HCT116 (cell line): Measurements from ENCODE around the gene TYROBP. TPM values are rescaled to one million over a fixed set of nuclear protein-coding genes. Genes with fewer than 3 reads are reported as not detected.
A peak's percentile ranks its signal among the peaks of the same experiment; 100 is the strongest.

Experiments used
- ATAC-seq: fragments of 200-7000 bp; cut with Tn5 transposase; 2 replicates; pipeline ENCODE4 v1.9.1; 2020; ENCODE audit warnings: mild to moderate bottlenecking, moderate library complexity
- BruUV-seq: library from RNA; stranded (reverse); fragments of 400-500 nt; replicated peaks from 2 replicates; lab custom pipeline; 2021; lab: Mats Ljungman, UMichigan
- CTCF ChIA-PET: fragments of 300-600 bp; sonication (Branson Sonifier 250); formaldehyde crosslinking; loops from one replicate; lab custom pipeline; 2021; ENCODE audit warnings: antibody characterized with exemption; lab: Charles Lee
- POLR2A ChIA-PET: fragments of 300-600, 350-600 bp; sonication (Branson Sonifier 250); formaldehyde crosslinking; loops from one replicate; lab custom pipeline; 2021; ENCODE audit warnings: antibody characterized with exemption; lab: Charles Lee
- RAD21 ChIA-PET, 2 experiments: fragments of 300-600 bp; sonication (Branson Sonifier 250); formaldehyde crosslinking; loops; one replicate each; lab custom pipeline; 2023; ENCODE audit warnings: low total read pairs in 2 of 2; ENCODE audit not compliant: uncharacterized antibody in 2 of 2, unreplicated experiment in 2 of 2, low non-redundant PET in 1 of 2; lab: Charles Lee
- DNase-seq: peaks from one replicate; pipeline ENCODE4 v3.0.0-alpha.2; 2010; ENCODE audit warnings: low read depth, low spot score
- H2AFZ ChIP-seq: fragments of 200-600 bp; shearing (Covaris generic), sonication (generic); 2 replicates; pipeline ENCODE4 v1.6.1; 2017; ENCODE audit warnings: low read depth, mixed run types, mixed read lengths, antibody characterized with exemption, low read length; ENCODE audit not compliant: poor library complexity, severe bottlenecking
- H3K27ac ChIP-seq: 2 replicates; pipeline ENCODE4 v1.5.1; 2012; ENCODE audit warnings: low read depth, low read length
- H3K27me3 ChIP-seq: fragments of 200-600 bp; sonication (generic); 2 replicates; pipeline ENCODE4 v1.6.1; 2016; ENCODE audit warnings: mixed run types, low read length, mixed read lengths; ENCODE audit not compliant: insufficient read depth
- H3K36me3 ChIP-seq, 2 experiments: fragments of 200-500 bp in 1 of 2; fragments of 200-600 bp in 1 of 2; sonication (Bioruptor generic) in 1 of 2; sonication (generic) in 1 of 2; 2 replicates each; pipeline versions ENCODE4 v1.5.1 to v1.6.1; 2014 to 2016; ENCODE audit warnings: low read length in 2 of 2, inconsistent platforms in 1 of 2, mixed read lengths in 1 of 2, mixed run types in 1 of 2; ENCODE audit not compliant: insufficient read depth in 2 of 2, control insufficient read depth in 1 of 2
- H3K4me1 ChIP-seq, 2 experiments: fragments of 200-600 bp in 1 of 2; sonication (generic) in 1 of 2; 2 replicates each; pipeline versions ENCODE4 v1.5.1 to v1.6.1; 2012 to 2017; ENCODE audit warnings: low read length in 2 of 2, inconsistent platforms in 1 of 2, mild to moderate bottlenecking in 1 of 2, mixed read lengths in 1 of 2, mixed run types in 1 of 2, moderate library complexity in 1 of 2; ENCODE audit not compliant: insufficient read depth in 2 of 2, control insufficient read depth in 1 of 2
- H3K4me2 ChIP-seq: fragments of 200-600 bp; sonication (generic); 2 replicates; pipeline ENCODE4 v1.6.1; 2017; ENCODE audit warnings: mixed run types, low read length, mixed read lengths
- H3K4me3 ChIP-seq, 2 experiments: fragments of 200-600 bp in 1 of 2; sonication (generic) in 1 of 2; replicated peaks in 1 of 2; 2 replicates each; pipeline ENCODE4 v1.5.1; 2011 to 2016; ENCODE audit warnings: low read length in 2 of 2, control low read depth in 1 of 2, low read depth in 1 of 2, mild to moderate bottlenecking in 1 of 2, mixed read lengths in 1 of 2, mixed run types in 1 of 2
- H3K79me2 ChIP-seq: fragments of 200-600 bp; sonication (generic); 2 replicates; pipeline ENCODE4 v1.6.1; 2017; ENCODE audit warnings: mild to moderate bottlenecking, mixed run types, low read length, moderate library complexity, mixed read lengths; ENCODE audit not compliant: insufficient read depth
- H3K9ac ChIP-seq: fragments of 200-600 bp; sonication (generic); 2 replicates; pipeline ENCODE4 v1.6.1; 2016; ENCODE audit warnings: low read length, mixed read lengths
- H3K9me2 ChIP-seq: fragments of 200-600 bp; sonication (generic), shearing (Covaris generic); 2 replicates; pipeline ENCODE4 v1.6.1; 2017; ENCODE audit warnings: mixed run types, mild to moderate bottlenecking, moderate library complexity; ENCODE audit not compliant: insufficient read depth
- H3K9me3 ChIP-seq, 2 experiments: fragments of 200-500 bp in 1 of 2; fragments of 200-600 bp in 1 of 2; sonication (Bioruptor generic) in 1 of 2; sonication (generic) in 1 of 2; 2 replicates each; pipeline ENCODE4 v1.6.1; 2014 to 2017; ENCODE audit warnings: low read length in 2 of 2, mixed read lengths in 2 of 2, inconsistent platforms in 1 of 2, low read depth in 1 of 2, mild to moderate bottlenecking in 1 of 2, mixed run types in 1 of 2, moderate library complexity in 1 of 2; ENCODE audit not compliant: control insufficient read depth in 1 of 2, insufficient read depth in 1 of 2
- H4K20me1 ChIP-seq: fragments of 200-600 bp; sonication (generic), shearing (Covaris generic); 2 replicates; pipeline ENCODE4 v1.6.1; 2017; ENCODE audit warnings: mixed run types, mild to moderate bottlenecking, moderate library complexity; ENCODE audit not compliant: insufficient read depth
- EGR1 ChIP-seq: IDR thresholded peaks from 2 replicates; pipeline ENCODE4 v1.6.1; 2012; ENCODE audit warnings: low read depth
- EZH2phosphoT487 ChIP-seq: fragments of 200-600 bp; IDR thresholded peaks from 2 replicates; pipeline ENCODE4 v1.6.1; 2018; ENCODE audit warnings: antibody characterized with exemption, borderline replicate concordance
- FOSL1 ChIP-seq: IDR thresholded peaks from 2 replicates; pipeline ENCODE4 v1.6.1; 2012; ENCODE audit warnings: low read depth
- JUND ChIP-seq: IDR thresholded peaks from 2 replicates; pipeline ENCODE4 v1.6.1; 2012
- POLR2A ChIP-seq: IDR thresholded peaks from 2 replicates; pipeline ENCODE4 v1.7.0; 2011; ENCODE audit warnings: borderline replicate concordance; ENCODE audit not compliant: insufficient read depth, insufficient read length; ENCODE audit errors: extremely low read depth
- RAD21 ChIP-seq: IDR thresholded peaks from 2 replicates; pipeline ENCODE4 v1.6.1; 2012; ENCODE audit warnings: low read depth, mild to moderate bottlenecking
- SP1 ChIP-seq: IDR thresholded peaks from 2 replicates; pipeline ENCODE4 v1.6.1; 2012; ENCODE audit warnings: low read depth
- SRF ChIP-seq: IDR thresholded peaks from 2 replicates; pipeline ENCODE4 v1.6.1; 2012; ENCODE audit warnings: low read depth
- YY1 ChIP-seq: IDR thresholded peaks from 2 replicates; pipeline ENCODE4 v1.6.1; 2011; ENCODE audit warnings: low read length, low read depth, moderate library complexity, mild to moderate bottlenecking; ENCODE audit not compliant: insufficient replicate concordance; ENCODE audit errors: extremely low read depth
- ZNF274 ChIP-seq: fragments of 200-500 bp; sonication (Bioruptor generic); IDR thresholded peaks from 2 replicates; pipeline ENCODE4 v1.6.1; 2014; ENCODE audit warnings: mild to moderate bottlenecking, low read depth, low read length, inconsistent platforms
- intact Hi-C: fragments of 100-400 bp; cut with micrococcal nuclease; formaldehyde crosslinking; loops from 2 replicates; pipeline ENCODE4 v1.10.0; 2022
- total RNA-seq: library from RNA; stranded (reverse); gene quantifications from one replicate; pipeline ENCODE4 v1.2.1, GENCODE V29; 2021; ENCODE audit not compliant: unreplicated experiment
- TF ChIP-seq, protein P1 (sequence below): IDR thresholded peaks from 2 replicates; pipeline ENCODE4 v1.6.1; 2012
- TF ChIP-seq, protein P2 (sequence below), 3 experiments: fragments of 200-600 bp in 1 of 3; sonication (generic) in 1 of 3; IDR thresholded peaks in 2 of 3; conservative IDR thresholded peaks in 1 of 3; 2 replicates each; pipeline ENCODE4 v1.5.1; 2012 to 2017; ENCODE audit warnings: low read depth in 2 of 3, low read length in 2 of 3, antibody characterized with exemption in 1 of 3, borderline replicate concordance in 1 of 3, control low read depth in 1 of 3, mild to moderate bottlenecking in 1 of 3, mixed read lengths in 1 of 3, mixed run types in 1 of 3, moderate library complexity in 1 of 3; ENCODE audit not compliant: insufficient read depth in 1 of 3
- TF ChIP-seq, protein P3 (sequence below): IDR thresholded peaks from 2 replicates; pipeline ENCODE4 v1.6.1; 2012

Gene TYROBP
- total RNA-seq, 1 experiment from 2014 or later = 0.49 TPM

DNA sequence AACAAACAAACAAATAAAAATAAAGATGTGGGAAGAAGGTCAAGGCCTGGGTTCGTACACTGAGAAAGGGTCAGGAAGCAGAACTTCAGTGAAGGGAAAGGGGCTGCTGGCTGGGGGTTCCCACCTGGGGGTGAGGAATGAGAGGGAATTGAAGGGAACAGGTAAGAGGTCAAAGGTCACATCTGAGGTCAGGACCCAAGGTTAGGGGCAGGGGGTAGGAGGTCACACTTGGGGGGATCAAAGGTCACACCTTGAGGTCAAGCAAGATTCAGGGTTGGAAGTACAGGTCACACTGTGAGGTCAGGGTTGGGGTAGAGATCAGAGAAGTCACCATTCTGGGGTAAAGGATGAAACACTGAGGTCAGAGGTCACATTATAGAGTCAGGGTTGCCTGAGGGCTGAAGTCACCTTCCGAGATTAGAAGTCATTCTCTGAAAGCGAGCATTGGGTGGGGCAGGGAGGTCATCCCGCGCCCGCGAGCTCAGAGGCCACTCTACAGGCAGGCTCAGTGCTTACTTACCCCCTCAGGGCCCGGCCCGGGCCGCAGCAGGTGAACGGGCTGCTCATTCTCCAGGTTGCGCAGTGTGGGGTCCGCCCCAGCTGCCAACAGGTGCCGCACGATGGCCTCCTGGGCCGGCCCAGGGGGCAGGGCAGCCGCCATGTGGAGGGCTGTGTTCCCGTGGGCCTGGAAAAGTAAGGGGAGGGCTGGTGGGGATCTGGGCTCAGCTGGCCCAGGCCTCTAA lies 18.6 kb downstream of the TYROBP start:
- Histone ChIP-seq H3K4me1 (no peaks in the 10 kb centered on the region), H4K20me1 (no peaks in the 10 kb centered on the region), H3K4me2 (no peak overlapping the region), H3K27me3 (no peaks in the 10 kb centered on the region), H3K36me3 (peaks cover 24 to 40% of the 10 kb centered on the region in 2 experiments; a peak in 3 of 4 replicates)
- intact Hi-C loops = loop anchor here (10.0 kb wide), 1 partner anchor 165 kb away; the partner anchor contains the start of genes THAP8 and WDR62
- ATAC-seq = peak; percentile 34; the same call in 1 of the 2 replicates
- POLR2A ChIA-PET = no interaction called here
- no TSS peak for BruUV-seq
- TF ChIP-seq SP1 = no peak
- no peak for TF ChIP-seq SRF
- TF ChIP-seq EZH2phosphoT487 = no peak
- no peak for TF ChIP-seq POLR2A
- TF ChIP-seq, protein P1, sequence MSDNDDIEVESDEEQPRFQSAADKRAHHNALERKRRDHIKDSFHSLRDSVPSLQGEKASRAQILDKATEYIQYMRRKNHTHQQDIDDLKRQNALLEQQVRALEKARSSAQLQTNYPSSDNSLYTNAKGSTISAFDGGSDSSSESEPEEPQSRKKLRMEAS = no peak
- TF ChIP-seq YY1 = no peak
- TF ChIP-seq, all 23 proteins: peak for 0
- Histone ChIP-seq H2AFZ (no peak overlapping the region), H3K9me3 (no peaks in the 10 kb centered on the region), H3K9me2 (no peaks in the 10 kb centered on the region), H3K79me2 (no peaks in the 10 kb centered on the region), H3K27ac (no peak overlapping the region), H3K4me3 (no peak overlapping the region), H3K9ac (no peak overlapping the region)
- ChIA-PET CTCF (interaction anchor here (1.4 kb wide), 1 partner anchor 43 kb away, joined by 3 read pairs; no protein-coding TSS in a partner anchor), RAD21 (no interaction called here)
- no peak for DNase-seq

DNA sequence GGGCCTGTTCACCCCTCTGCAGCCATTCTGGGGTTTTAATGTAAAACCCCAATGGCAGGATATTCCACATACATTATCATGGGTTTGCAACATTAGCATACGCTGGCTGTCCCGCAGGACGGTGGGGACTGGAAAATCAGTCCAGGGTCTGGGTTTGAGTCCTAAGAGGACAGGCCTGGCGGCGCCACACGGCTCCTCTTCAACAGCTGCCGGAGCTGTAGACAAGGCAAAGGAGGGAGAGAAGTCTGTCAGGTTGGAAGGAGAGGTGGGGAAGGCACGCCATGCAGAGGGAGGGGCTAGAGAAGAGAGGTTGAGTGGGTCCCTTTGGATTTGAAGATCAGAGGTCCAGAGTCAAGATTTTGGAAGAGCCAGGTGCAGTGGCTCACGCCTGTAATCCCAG lies 19.7 kb downstream of the TYROBP start:
- RAD21 ChIA-PET = no interaction called here
- BruUV-seq = no TSS peak
- H3K4me3 ChIP-seq = no peak overlapping the region
- no peaks in the 10 kb centered on the region for H3K27me3 ChIP-seq
- no peaks in the 10 kb centered on the region for H3K79me2 ChIP-seq
- no peak overlapping the region for H2AFZ ChIP-seq
- no peaks in the 10 kb centered on the region for H3K4me1 ChIP-seq
- no peak overlapping the region for H3K9ac ChIP-seq
- no peaks in the 10 kb centered on the region for H3K9me2 ChIP-seq
- CTCF ChIA-PET = interaction anchor here (1.4 kb wide), 1 partner anchor 44 kb away, joined by 3 read pairs; no protein-coding TSS in a partner anchor
- POLR2A ChIA-PET = no interaction called here
- H3K9me3 ChIP-seq = no peaks in the 10 kb centered on the region
- no peak overlapping the region for H3K27ac ChIP-seq
- ATAC-seq = no peak
- no peaks in the 10 kb centered on the region for H4K20me1 ChIP-seq
- H3K4me2 ChIP-seq = no peak overlapping the region
- H3K36me3 ChIP-seq = peaks cover 24 to 40% of the 10 kb centered on the region in 2 experiments; a peak in 3 of 4 replicates
- intact Hi-C loops = loop anchor here (10.0 kb wide), 1 partner anchor 166 kb away; the partner anchor contains the start of genes THAP8 and WDR62
- no peak for DNase-seq
- no peak for TF ChIP-seq ZNF274
- no peak for TF ChIP-seq YY1
- no peak for TF ChIP-seq FOSL1
- TF ChIP-seq EGR1 = no peak
- TF ChIP-seq, protein P2, sequence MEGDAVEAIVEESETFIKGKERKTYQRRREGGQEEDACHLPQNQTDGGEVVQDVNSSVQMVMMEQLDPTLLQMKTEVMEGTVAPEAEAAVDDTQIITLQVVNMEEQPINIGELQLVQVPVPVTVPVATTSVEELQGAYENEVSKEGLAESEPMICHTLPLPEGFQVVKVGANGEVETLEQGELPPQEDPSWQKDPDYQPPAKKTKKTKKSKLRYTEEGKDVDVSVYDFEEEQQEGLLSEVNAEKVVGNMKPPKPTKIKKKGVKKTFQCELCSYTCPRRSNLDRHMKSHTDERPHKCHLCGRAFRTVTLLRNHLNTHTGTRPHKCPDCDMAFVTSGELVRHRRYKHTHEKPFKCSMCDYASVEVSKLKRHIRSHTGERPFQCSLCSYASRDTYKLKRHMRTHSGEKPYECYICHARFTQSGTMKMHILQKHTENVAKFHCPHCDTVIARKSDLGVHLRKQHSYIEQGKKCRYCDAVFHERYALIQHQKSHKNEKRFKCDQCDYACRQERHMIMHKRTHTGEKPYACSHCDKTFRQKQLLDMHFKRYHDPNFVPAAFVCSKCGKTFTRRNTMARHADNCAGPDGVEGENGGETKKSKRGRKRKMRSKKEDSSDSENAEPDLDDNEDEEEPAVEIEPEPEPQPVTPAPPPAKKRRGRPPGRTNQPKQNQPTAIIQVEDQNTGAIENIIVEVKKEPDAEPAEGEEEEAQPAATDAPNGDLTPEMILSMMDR (IDR thresholded peaks at IDR 0.05 in 2 of 3, conservative IDR thresholded peaks at IDR 0.05 in 1 of 3; ENCODE audit: borderline replicate concordance in 1 of 3, insufficient read depth in 1 of 3, low read depth in 2 of 3, low read length in 2 of 3) = no peak
- TF ChIP-seq SRF = no peak
- TF ChIP-seq, protein P1 = no peak
- no peak for TF ChIP-seq SP1
- TF ChIP-seq POLR2A = no peak
- TF ChIP-seq RAD21 = no peak
- no peak for TF ChIP-seq JUND
- TF ChIP-seq, protein P3, sequence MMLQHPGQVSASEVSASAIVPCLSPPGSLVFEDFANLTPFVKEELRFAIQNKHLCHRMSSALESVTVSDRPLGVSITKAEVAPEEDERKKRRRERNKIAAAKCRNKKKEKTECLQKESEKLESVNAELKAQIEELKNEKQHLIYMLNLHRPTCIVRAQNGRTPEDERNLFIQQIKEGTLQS = no peak
